A549 (cell line): ENCODE data around the gene MIS18BP1.

ENCODE experiments used
- BHLHE40 ChIP-seq: IDR thresholded peaks from 2 replicates; pipeline ENCODE4 v1.6.1; 2012; ENCODE audit warnings: low read depth, low read length, inconsistent platforms
- CHD2 ChIP-seq: fragments of 150-350 bp; IDR thresholded peaks from 2 replicates; pipeline ENCODE4 v1.6.1; 2014; ENCODE audit warnings: low read length; ENCODE audit not compliant: partially characterized antibody
- EP300 ChIP-seq, 2 experiments: fragments of >200 bp; sonication (Bioruptor Twin); formaldehyde crosslinking; IDR thresholded peaks; 2 replicates in 1 of 2; 3 replicates in 1 of 2; pipeline ENCODE4 v1.6.1; 2016 to 2017
- KDM1A ChIP-seq: fragments of 200-600 bp; sonication (generic); IDR thresholded peaks from 2 replicates; pipeline ENCODE4 v1.6.1; 2016; ENCODE audit warnings: low read depth, mild to moderate bottlenecking
- POLR2A ChIP-seq: IDR thresholded peaks from 2 replicates; pipeline ENCODE4 v1.6.1; 2012; ENCODE audit warnings: mild to moderate bottlenecking, low read length
- SREBF2 ChIP-seq: fragments of 450-650 bp; IDR thresholded peaks from 2 replicates; pipeline ENCODE4 v1.6.1; 2014; ENCODE audit warnings: mild to moderate bottlenecking, moderate library complexity
- TP53 ChIP-seq: fragments of 250-450 bp; sonication (Bioruptor Pico); IDR thresholded peaks from 2 replicates; pipeline ENCODE4 v1.5.0; 2021; ENCODE audit warnings: mild to moderate bottlenecking, moderate library complexity
- TF ChIP-seq, protein P1 (sequence below): fragments of >200 bp; sonication (Bioruptor Twin); formaldehyde crosslinking; IDR thresholded peaks from 3 replicates; pipeline ENCODE4 v1.5.1; 2016

DNA sequence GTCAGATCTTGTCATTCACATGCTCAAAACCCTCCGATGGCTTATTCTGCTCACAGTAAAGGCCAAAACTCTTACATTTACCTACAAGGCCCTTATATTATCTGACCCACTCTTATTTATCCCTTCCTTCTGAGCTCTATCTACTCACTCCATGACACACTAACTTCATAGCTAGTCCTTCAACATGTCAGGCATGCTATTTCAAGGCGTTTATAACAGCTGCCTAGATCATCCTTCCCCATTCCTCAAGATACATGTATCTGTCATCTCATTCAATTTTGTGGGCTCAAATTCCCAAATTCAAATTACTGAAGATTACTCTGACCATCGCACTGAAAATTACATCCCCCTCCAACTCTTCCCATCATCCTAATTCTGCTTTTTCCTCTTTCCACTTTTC lies 6.9 kb downstream of the MIS18BP1 start:
- no peak for TF ChIP-seq EP300 (IDR thresholded peaks at IDR 0.05)
- TF ChIP-seq, protein P1, sequence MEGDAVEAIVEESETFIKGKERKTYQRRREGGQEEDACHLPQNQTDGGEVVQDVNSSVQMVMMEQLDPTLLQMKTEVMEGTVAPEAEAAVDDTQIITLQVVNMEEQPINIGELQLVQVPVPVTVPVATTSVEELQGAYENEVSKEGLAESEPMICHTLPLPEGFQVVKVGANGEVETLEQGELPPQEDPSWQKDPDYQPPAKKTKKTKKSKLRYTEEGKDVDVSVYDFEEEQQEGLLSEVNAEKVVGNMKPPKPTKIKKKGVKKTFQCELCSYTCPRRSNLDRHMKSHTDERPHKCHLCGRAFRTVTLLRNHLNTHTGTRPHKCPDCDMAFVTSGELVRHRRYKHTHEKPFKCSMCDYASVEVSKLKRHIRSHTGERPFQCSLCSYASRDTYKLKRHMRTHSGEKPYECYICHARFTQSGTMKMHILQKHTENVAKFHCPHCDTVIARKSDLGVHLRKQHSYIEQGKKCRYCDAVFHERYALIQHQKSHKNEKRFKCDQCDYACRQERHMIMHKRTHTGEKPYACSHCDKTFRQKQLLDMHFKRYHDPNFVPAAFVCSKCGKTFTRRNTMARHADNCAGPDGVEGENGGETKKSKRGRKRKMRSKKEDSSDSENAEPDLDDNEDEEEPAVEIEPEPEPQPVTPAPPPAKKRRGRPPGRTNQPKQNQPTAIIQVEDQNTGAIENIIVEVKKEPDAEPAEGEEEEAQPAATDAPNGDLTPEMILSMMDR, result no peak
- TF ChIP-seq SREBF2, result no peak
- no peak for TF ChIP-seq TP53 (CRISPR knock-in tag)
- no peak for TF ChIP-seq POLR2A
- no peak for TF ChIP-seq CHD2
- no peak for TF ChIP-seq BHLHE40
- no peak for TF ChIP-seq KDM1A
